Measurements from ENCODE around the gene CTLA4. TPM values are rescaled to one million over a fixed set of nuclear protein-coding genes. Genes with fewer than 3 reads are reported as not detected.
A peak's percentile ranks its signal among the peaks of the same experiment; 100 is the strongest.

Gene CTLA4
- total RNA-seq, 1 donor from 2014 or later: 104 TPM

DNA sequence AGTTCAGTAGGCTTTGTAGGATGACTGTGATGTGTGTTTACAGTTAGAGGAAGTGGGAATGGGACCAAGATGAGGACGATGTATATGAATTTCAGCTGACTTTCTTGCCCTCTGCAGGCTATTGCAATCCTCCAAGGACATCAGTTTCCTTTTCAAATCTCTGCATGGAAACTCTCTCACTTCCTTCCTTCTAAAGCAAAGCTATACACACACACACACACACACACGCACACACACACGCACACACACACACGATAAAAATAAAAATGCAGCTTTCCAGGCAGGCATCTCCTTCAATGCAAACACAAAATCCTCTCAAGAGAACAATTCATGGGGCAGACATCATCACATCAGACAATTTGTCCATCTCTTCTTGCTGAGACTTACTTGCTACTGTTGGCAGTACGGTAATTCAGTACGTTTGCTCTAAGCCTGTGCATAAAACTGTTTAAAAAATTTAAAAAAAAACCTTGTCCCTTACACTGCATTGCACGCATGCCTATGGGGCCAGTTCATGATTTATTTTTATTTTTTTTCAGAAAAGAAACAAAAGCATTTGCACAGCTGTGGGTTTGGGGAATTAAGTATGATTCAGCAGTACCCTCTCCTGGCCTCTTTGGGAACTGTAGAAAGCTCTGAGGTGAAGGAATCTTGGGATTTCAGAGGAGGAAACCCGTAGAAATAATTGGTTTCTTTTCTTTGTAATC is 41.8 kb downstream of the CTLA4 start:
- Mint-ChIP-seq H3K9me3 (peaks cover 3% of the 10 kb centered on the region), H3K36me3 (ENCODE audit: low read depth) (peaks cover 2% of the 10 kb centered on the region), H3K4me3 (peak overlapping the region; percentile 63), H3K27me3 (peaks cover 7% of the 10 kb centered on the region), H3K4me1 (peaks cover 19% of the 10 kb centered on the region), H3K27ac (peak overlapping the region; percentile 76)
- intact Hi-C loops (cut with micrococcal nuclease): loop anchor here (1.0 to 2.0 kb wide), 7 partner anchors 15 to 425 kb away; no protein-coding TSS in a partner anchor
- DNase-seq: peak; percentile 83

DNA sequence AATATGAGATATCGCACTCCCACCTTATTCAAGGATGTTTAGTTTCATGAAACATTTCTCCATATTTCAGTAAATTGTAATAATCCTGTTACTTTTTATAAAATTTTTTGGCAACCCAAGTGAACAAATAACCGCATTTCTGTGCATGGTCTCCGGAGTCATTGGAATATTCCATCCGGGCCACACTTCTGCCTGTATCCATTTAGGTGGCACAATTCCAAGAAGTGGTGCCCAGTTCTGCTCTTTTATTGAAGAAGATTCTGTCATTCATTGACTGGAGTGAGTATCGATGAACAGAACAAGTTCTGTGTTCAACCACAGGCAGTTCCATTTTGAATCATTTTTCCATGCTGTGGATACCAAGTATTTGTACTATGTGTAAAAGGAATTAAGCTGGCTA is 42.4 kb downstream of the CTLA4 start:
- Mint-ChIP-seq H3K9me3 (no peaks in the 10 kb centered on the region), H3K4me1 (peaks cover 22% of the 10 kb centered on the region), H3K4me3 (peak overlapping the region; percentile 33), H3K36me3 (ENCODE audit: low read depth) (no peaks in the 10 kb centered on the region), H3K27ac (peak overlapping the region; percentile 58), H3K27me3 (peaks cover 7% of the 10 kb centered on the region)
- DNase-seq: no peak
- intact Hi-C loops (cut with micrococcal nuclease): loop anchor here (1.0 to 2.0 kb wide), 7 partner anchors 16 to 426 kb away; no protein-coding TSS in a partner anchor

DNA sequence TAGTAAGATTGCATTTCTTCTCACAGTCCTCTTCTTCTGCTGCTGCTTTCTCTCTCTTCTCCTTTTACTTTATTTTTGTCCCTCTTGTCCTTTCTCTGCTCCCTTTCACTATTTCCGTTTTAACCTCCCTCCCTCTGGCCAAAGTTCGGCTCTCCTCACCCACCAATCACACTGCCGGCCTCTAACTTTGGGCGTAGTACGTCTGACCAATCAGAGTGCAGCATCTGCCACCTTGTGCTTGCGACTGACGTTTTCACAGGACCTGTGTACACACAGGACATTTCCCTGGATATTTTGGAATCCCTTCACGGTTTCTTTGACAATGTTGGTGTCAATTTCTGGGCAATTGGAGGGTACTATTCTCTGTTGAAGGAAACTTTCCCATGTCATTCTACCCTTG is 46.4 kb downstream of the CTLA4 start:
- H3K4me3 Mint-ChIP-seq: no peak overlapping the region
- DNase-seq: no peak
- intact Hi-C loops (cut with micrococcal nuclease): no loop called here
- peaks cover 7% of the 10 kb centered on the region for H3K27me3 Mint-ChIP-seq
- peaks cover 39% of the 10 kb centered on the region for H3K4me1 Mint-ChIP-seq
- no peaks in the 10 kb centered on the region for H3K9me3 Mint-ChIP-seq
- no peaks in the 10 kb centered on the region for H3K36me3 Mint-ChIP-seq (ENCODE audit: low read depth)
- H3K27ac Mint-ChIP-seq: no peak overlapping the region

DNA sequence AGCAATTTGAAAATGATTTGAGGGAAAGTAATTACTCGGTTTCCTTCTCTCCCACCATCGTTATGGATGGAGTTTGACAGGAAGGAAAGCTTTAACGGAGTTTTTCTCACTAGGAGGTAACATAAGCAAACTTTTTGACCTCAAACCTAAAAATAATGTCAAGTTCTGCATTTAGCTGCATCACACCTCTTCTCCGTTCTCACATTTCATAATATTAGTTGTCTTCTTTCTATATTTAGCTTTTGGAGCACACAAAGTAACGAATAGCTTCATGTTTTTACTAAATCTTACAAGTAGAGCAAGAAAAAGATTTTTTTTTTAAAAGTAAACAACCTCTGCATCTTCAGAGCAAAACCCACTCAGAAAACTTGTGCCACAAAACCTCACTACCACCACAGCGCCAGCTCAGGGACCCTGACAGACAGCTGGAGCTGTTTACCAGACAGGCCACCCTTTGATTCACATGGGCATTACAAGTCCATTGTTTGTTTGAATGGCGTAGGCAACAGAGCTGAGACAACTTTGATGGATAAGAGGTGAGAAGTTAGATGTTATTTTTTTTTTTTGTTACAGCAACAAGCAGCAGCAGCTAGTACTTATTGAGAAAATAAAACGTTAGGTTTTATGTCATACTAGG is 47.1 kb downstream of the CTLA4 start:
- Mint-ChIP-seq H3K4me3 (no peak overlapping the region), H3K27ac (no peak overlapping the region), H3K36me3 (ENCODE audit: low read depth) (no peaks in the 10 kb centered on the region), H3K9me3 (no peaks in the 10 kb centered on the region), H3K4me1 (peaks cover 34% of the 10 kb centered on the region), H3K27me3 (peaks cover 7% of the 10 kb centered on the region)
- DNase-seq: no peak
- intact Hi-C loops (cut with micrococcal nuclease): no loop called here

DNA sequence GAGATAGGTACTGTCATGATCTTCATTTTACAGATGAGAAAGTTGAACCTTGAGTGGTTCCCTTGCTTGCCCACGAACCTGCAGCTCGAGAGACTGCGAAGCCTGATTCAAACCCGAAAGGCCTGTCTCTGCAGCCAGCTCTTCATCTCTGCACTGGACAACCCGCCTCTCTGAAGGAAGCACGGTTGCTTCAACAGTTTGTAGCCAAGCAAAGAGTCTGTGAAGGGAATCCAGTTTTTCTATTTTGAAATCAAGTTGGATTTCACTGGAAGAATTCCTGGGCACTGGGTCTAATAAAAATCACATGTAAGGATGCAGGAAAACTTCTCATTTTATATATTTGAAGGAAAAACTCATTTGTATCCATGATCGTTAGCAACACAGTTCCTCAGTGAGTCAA is 47.7 kb downstream of the CTLA4 start:
- Mint-ChIP-seq H3K9me3 (no peaks in the 10 kb centered on the region), H3K4me1 (peaks cover 30% of the 10 kb centered on the region), H3K27me3 (peaks cover 7% of the 10 kb centered on the region), H3K36me3 (ENCODE audit: low read depth) (no peaks in the 10 kb centered on the region), H3K4me3 (no peak overlapping the region), H3K27ac (no peak overlapping the region)
- DNase-seq: no peak
- intact Hi-C loops (cut with micrococcal nuclease): no loop called here

DNA sequence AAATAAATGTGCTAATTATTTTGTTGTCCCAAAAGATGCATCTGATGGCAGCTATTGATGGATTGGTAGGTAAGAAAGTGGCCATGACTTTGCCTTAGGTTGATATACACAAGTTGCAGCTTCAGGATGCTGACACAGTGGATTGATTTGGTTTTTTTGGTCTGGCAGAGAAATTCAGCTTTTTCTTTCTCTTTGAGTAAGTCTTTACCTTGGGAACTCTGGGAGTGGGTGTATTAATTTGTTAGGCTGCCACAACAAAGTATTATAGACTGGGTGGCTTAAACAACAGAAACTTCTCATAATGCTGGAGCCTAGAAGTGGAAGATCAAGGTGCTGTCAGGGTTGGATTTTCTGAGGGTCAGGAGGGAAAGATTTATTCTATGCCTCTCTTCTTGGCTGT is 49.2 kb downstream of the CTLA4 start:
- DNase-seq: no peak
- H3K36me3 Mint-ChIP-seq (ENCODE audit: low read depth): no peaks in the 10 kb centered on the region
- intact Hi-C loops (cut with micrococcal nuclease): loop anchor here (2.0 kb wide), 1 partner anchor 18 kb away; no protein-coding TSS in a partner anchor
- no peak overlapping the region for H3K4me3 Mint-ChIP-seq
- H3K9me3 Mint-ChIP-seq: no peaks in the 10 kb centered on the region
- H3K27me3 Mint-ChIP-seq: peaks cover 7% of the 10 kb centered on the region
- H3K4me1 Mint-ChIP-seq: peaks cover 28% of the 10 kb centered on the region
- no peak overlapping the region for H3K27ac Mint-ChIP-seq

DNA sequence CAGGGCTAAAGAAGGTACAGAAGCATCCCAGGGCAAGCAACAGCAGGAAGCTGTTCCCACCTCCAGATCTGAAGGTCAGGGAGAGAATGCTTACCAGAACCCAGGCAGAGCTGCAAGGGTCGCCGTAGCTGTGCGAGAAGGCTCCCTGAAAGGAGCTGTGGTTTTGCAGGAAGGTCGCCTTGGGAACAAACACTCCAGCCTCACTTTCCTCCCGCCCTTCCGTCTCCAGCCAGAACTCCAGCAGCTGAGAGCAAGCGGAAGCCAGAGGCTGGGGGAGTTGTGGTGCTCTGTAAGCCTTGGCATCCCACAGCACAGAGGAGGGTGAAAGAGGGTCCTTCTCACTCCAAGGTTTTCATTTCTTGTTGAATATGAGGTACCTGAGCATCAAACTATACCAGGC is 50.7 kb downstream of the CTLA4 start:
- Mint-ChIP-seq H3K27me3 (peaks cover 7% of the 10 kb centered on the region), H3K36me3 (ENCODE audit: low read depth) (no peaks in the 10 kb centered on the region), H3K9me3 (no peaks in the 10 kb centered on the region), H3K27ac (no peak overlapping the region), H3K4me1 (peaks cover 28% of the 10 kb centered on the region), H3K4me3 (no peak overlapping the region)
- no peak for DNase-seq
- intact Hi-C loops (cut with micrococcal nuclease): no loop called here

DNA sequence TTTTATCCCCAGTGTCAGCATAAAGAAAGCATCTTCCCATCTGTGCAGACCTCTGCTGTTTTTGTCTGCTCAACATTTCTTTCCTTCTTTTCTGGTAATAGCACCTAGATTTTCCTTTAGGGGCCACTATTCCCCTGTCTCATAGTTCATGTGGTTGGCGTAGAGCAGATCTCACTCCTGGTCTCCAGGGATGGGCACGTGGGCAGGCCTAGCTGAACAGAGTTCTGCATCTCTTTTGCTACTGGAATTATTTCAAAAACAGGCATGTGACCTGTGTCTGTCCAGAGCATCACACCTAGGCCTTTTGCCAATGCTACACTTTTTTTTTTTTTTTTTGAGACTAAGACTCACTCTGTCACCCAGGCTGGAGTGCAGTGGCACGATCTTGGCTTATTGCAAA is 51.3 kb downstream of the CTLA4 start:
- Mint-ChIP-seq H3K9me3 (no peaks in the 10 kb centered on the region), H3K27ac (no peak overlapping the region), H3K4me3 (no peak overlapping the region), H3K4me1 (peaks cover 27% of the 10 kb centered on the region), H3K27me3 (peaks cover 7% of the 10 kb centered on the region), H3K36me3 (ENCODE audit: low read depth) (no peaks in the 10 kb centered on the region)
- DNase-seq: no peak
- intact Hi-C loops (cut with micrococcal nuclease): no loop called here

Other genes starting within 250 kb of the CTLA4 start
- 130 and 132 TPM in 2 replicates for gene CD28, start 161.1 kb upstream of the CTLA4 start, total RNA-seq
- gene ICOS, start 69.0 kb downstream of the CTLA4 start, total RNA-seq: 111 and 114 TPM in 2 replicates

Measured in activated CD4-positive, alpha-beta T cell treated with anti-CD3 and anti-CD28 coated beads, Interleukin-2, amount 10 ng/mL, durations not matched to agents 24 days and 14 days (primary cell).